Upper lobe of right lung (tissue), 1 donor: Measurements from ENCODE around the gene GP2. TPM values are rescaled to one million over a fixed set of nuclear protein-coding genes. Genes with fewer than 3 reads are reported as not detected.
A peak's percentile ranks its signal among the peaks of the same experiment; 100 is the strongest.
"Not testable (repeated sequence)": the region's sequence is repeated elsewhere in the genome, so short reads cannot be mapped to it uniquely, and the experiment has no call there.

Source experiments
- ATAC-seq: fragments of 200-7000 bp; cut with Tn5 transposase; one replicate; pipeline ENCODE4 v1.9.1; 2020; ENCODE audit warnings: mild to moderate bottlenecking, moderate library complexity
- DNase-seq: peaks from one replicate; pipeline ENCODE4 v3.0.0-alpha.2; 2020
- H3K27ac ChIP-seq: fragments of 200-600 bp; one replicate; pipeline ENCODE4 v1.8.0; 2022
- H3K27me3 ChIP-seq: fragments of 200-600 bp; one replicate; pipeline ENCODE4 v1.8.0; 2022; ENCODE audit warnings: mild to moderate bottlenecking
- H3K36me3 ChIP-seq: fragments of 200-600 bp; one replicate; pipeline ENCODE4 v1.8.0; 2022
- H3K4me1 ChIP-seq: fragments of 200-600 bp; one replicate; pipeline ENCODE4 v1.8.0; 2022
- H3K4me3 ChIP-seq: fragments of 200-600 bp; one replicate; pipeline ENCODE4 v1.8.0; 2022; ENCODE audit warnings: mild to moderate bottlenecking
- H3K9me3 ChIP-seq: fragments of 200-600 bp; one replicate; pipeline ENCODE4 v1.8.0; 2022
- CTCF ChIP-seq: fragments of 200-600 bp; IDR thresholded peaks from one replicate; pipeline ENCODE4 v1.8.0; 2022; ENCODE audit warnings: antibody characterized with exemption
- intact Hi-C: fragments of 100-400 bp; cut with DNase I; formaldehyde crosslinking; loops from one replicate; pipeline ENCODE4 v1.11.0; 2022
- total RNA-seq: library from RNA; stranded (reverse); fragmentation: NEBNext Ultra II Directional; extraction: Animal tissue kit (Norgen Biotek cat#: 25700); gene quantifications from one replicate; pipeline ENCODE4 v1.2.1, GENCODE V29; 2021
- donor health status: DM: no; HTN: yes; CAD: no; lungs with severe emphysema.

The GP2 gene
- total RNA-seq, 1 donor from 2014 or later: not detected

GRCh38 chr16:20323591-20324117 lies 3.7 kb downstream of the GP2 start:
- Histone ChIP-seq H3K4me3 (no peak overlapping the region), H3K4me1 (no peaks in the 10 kb centered on the region), H3K27ac (no peak overlapping the region), H3K9me3 (no peaks in the 10 kb centered on the region), H3K36me3 (no peaks in the 10 kb centered on the region), H3K27me3 (peaks cover 4% of the 10 kb centered on the region)
- DNase-seq: no peak
- intact Hi-C loops: no loop called here
- peak; percentile 15 for ATAC-seq
- TF ChIP-seq CTCF: no peak

GRCh38 chr16:20322696-20323095 lies 4.6 kb downstream of the GP2 start:
- no peak overlapping the region for H3K27ac ChIP-seq
- no peaks in the 10 kb centered on the region for H3K9me3 ChIP-seq
- TF ChIP-seq CTCF: no peak
- no peaks in the 10 kb centered on the region for H3K4me1 ChIP-seq
- no peaks in the 10 kb centered on the region for H3K36me3 ChIP-seq
- H3K27me3 ChIP-seq: peaks cover 3% of the 10 kb centered on the region
- DNase-seq (no peak), ATAC-seq (no peak)
- H3K4me3 ChIP-seq: no peak overlapping the region
- intact Hi-C loops: no loop called here

GRCh38 chr16:20321671-20322070 lies 5.6 kb downstream of the GP2 start:
- ATAC-seq: no peak
- H3K27me3 ChIP-seq: no peaks in the 10 kb centered on the region

GRCh38 chr16:20321051-20321450 lies 6.3 kb downstream of the GP2 start:
- H3K9me3 ChIP-seq, H3K4me3 ChIP-seq, DNase-seq, H3K4me1 ChIP-seq, H3K36me3 ChIP-seq, H3K27me3 ChIP-seq, intact Hi-C loops, H3K27ac ChIP-seq, ATAC-seq: not testable (repeated sequence)

More at GRCh38 chr16:20321671-20322070, 5.6 kb downstream of the GP2 start:
- Histone ChIP-seq H3K27ac (no peak overlapping the region), H3K9me3 (no peaks in the 10 kb centered on the region), H3K36me3 (no peaks in the 10 kb centered on the region), H3K4me3 (no peak overlapping the region), H3K4me1 (no peaks in the 10 kb centered on the region)
- no peak for DNase-seq
- TF ChIP-seq CTCF: no peak
- intact Hi-C loops: no loop called here

GRCh38 chr16:20320592-20320991 lies 6.7 kb downstream of the GP2 start:
- Histone ChIP-seq H3K36me3 (no peaks in the 10 kb centered on the region), H3K9me3 (no peaks in the 10 kb centered on the region), H3K27ac (no peak overlapping the region), H3K4me3 (no peak overlapping the region), H3K27me3 (no peaks in the 10 kb centered on the region), H3K4me1 (no peaks in the 10 kb centered on the region)
- TF ChIP-seq CTCF: no peak
- no peak for ATAC-seq
- intact Hi-C loops: no loop called here
- no peak for DNase-seq

- no peak for ATAC-seq
- Histone ChIP-seq H3K27ac (no peak overlapping the region), H3K4me1 (no peaks in the 10 kb centered on the region), H3K36me3 (no peaks in the 10 kb centered on the region), H3K4me3 (no peak overlapping the region), H3K27me3 (no peaks in the 10 kb centered on the region), H3K9me3 (no peaks in the 10 kb centered on the region)
- TF ChIP-seq CTCF: no peak
- intact Hi-C loops: no loop called here
- no peak for DNase-seq
These were observed 7.1 kb downstream of the GP2 start for GRCh38 chr16:20320178-20320577.
